ENCODE results near the gene C10orf62.
A peak's percentile ranks its signal among the peaks of the same experiment; 100 is the strongest.
"Not testable (repeated sequence)": the region's sequence is repeated elsewhere in the genome, so short reads cannot be mapped to it uniquely, and the experiment has no call there.

C10orf62 gene

GRCh38 chr10:97566336-97566996 is 23.1 kb upstream of the C10orf62 start:
- DNase-seq: no peak

GRCh38 chr10:97567891-97568290 is 21.6 kb upstream of the C10orf62 start:
- DNase-seq: no peak

GRCh38 chr10:97570146-97570788 is 19.3 kb upstream of the C10orf62 start:
- no peak for DNase-seq

GRCh38 chr10:97570789-97571471 is 18.6 kb upstream of the C10orf62 start:
- no peak for DNase-seq

GRCh38 chr10:97571622-97572021 is 17.9 kb upstream of the C10orf62 start:
- DNase-seq: no peak

- peak; percentile 17 for DNase-seq
These were observed 17.1 kb upstream of the C10orf62 start, which contains the start of gene ANKRD2 for GRCh38 chr10:97572214-97572989. Gene ANKRD2 (plus strand): TSS chr10:97572779. CDS start chr10:97572789, 10 bp downstream.

GRCh38 chr10:97573021-97573420 is 16.5 kb upstream of the C10orf62 start:
- no peak for DNase-seq

GRCh38 chr10:97573672-97574071 is 15.8 kb upstream of the C10orf62 start:
- DNase-seq: no peak

- peak; percentile 24 for DNase-seq
These were observed 15.0 kb upstream of the C10orf62 start for GRCh38 chr10:97574374-97575126.

GRCh38 chr10:97575127-97575668 is 14.3 kb upstream of the C10orf62 start:
- DNase-seq: no peak

GRCh38 chr10:97576487-97576886 is 13.0 kb upstream of the C10orf62 start:
- DNase-seq: not testable (repeated sequence)

- no peak for DNase-seq
These were observed 11.8 kb upstream of the C10orf62 start for GRCh38 chr10:97577701-97578100.

- no peak for DNase-seq
These were observed 11.2 kb upstream of the C10orf62 start for GRCh38 chr10:97578171-97578844.

GRCh38 chr10:97580421-97581367 is 8.8 kb upstream of the C10orf62 start:
- no peak for DNase-seq

- no peak for DNase-seq
These were observed 7.4 kb upstream of the C10orf62 start for GRCh38 chr10:97582169-97582568.

GRCh38 chr10:97583476-97583875 is 6.0 kb upstream of the C10orf62 start:
- DNase-seq: no peak

- no peak for DNase-seq
These were observed 5.3 kb upstream of the C10orf62 start, which contains the start of gene HOGA1 for GRCh38 chr10:97584060-97584797. Gene HOGA1 (plus strand): TSS chr10:97584389. CDS start chr10:97584704, 315 bp downstream.

- no peak for DNase-seq
These were observed 4.6 kb upstream of the C10orf62 start for GRCh38 chr10:97584798-97585438.

GRCh38 chr10:97585439-97585811 is 4.1 kb upstream of the C10orf62 start:
- no peak for DNase-seq
